K562 (cell line): ENCODE measurements around the gene ANKS1A. TPM values are rescaled to one million over a fixed set of nuclear protein-coding genes. Genes with fewer than 3 reads are reported as not detected.

Experiments
- ATAC-seq: fragments of 200-7000 bp; cut with Tn5 transposase; 3 replicates; pipeline ENCODE4 v1.9.1; 2020; ENCODE audit warnings: moderate library complexity
- BruUV-seq: library from RNA; stranded (reverse); fragments of 400-500 nt; replicated peaks from 2 replicates; lab custom pipeline; 2021; lab: Mats Ljungman, UMichigan
- CTCF ChIA-PET: fragments of 300-600 bp; formaldehyde crosslinking; extraction: SDS; loops from one replicate; lab custom pipeline; 2021; ENCODE audit warnings: low intra/inter-chr PET ratio; lab: Yijun Ruan, JAX
- POLR2A ChIA-PET: fragments of 300-600, 350-650 bp; sonication (Branson Sonifier 250); formaldehyde crosslinking; extraction: SDS; loops from one replicate; lab custom pipeline; 2021; ENCODE audit warnings: antibody characterized with exemption, inconsistent platforms; lab: Yijun Ruan, JAX
- DNase-seq, 4 experiments: peaks; one replicate each; pipeline versions ENCODE4 v3.0.0 to v3.0.0-alpha.2; 2011 to 2018; ENCODE audit warnings: low spot score in 3 of 4, mixed read lengths in 3 of 4; ENCODE audit errors: extremely low read depth in 1 of 4
- FAIRE-seq: peaks from 2 replicates; lab custom pipeline; 2011; peaks lifted over from hg19 to GRCh38; lab: Jason Lieb, UNC
- H2AFZ ChIP-seq: 2 replicates; pipeline ENCODE4 v1.6.0; 2011; ENCODE audit warnings: low read depth, low read length, control low read depth, inconsistent platforms
- H3K27ac ChIP-seq: fragments of 200-600 bp; 3 replicates; pipeline ENCODE4 v1.8.0; 2011; ENCODE audit warnings: low read depth, mild to moderate bottlenecking, control low read depth, inconsistent platforms, low read length, moderate library complexity, mixed read lengths; ENCODE audit errors: extremely low read depth
- H3K27me3 ChIP-seq, 2 experiments: fragments of 300-600 bp in 1 of 2; 2 replicates in 1 of 2; 3 replicates in 1 of 2; pipeline versions ENCODE4 v1.6.0 to v1.8.0; 2011; ENCODE audit warnings: inconsistent platforms in 2 of 2, low read length in 2 of 2, mild to moderate bottlenecking in 1 of 2, mixed read lengths in 1 of 2, moderate library complexity in 1 of 2; ENCODE audit not compliant: control insufficient read depth in 2 of 2, insufficient read depth in 2 of 2
- H3K36me3 ChIP-seq: fragments of 300-600 bp; 3 replicates; pipeline ENCODE4 v1.8.0; 2011; ENCODE audit warnings: mild to moderate bottlenecking, low read length, inconsistent platforms; ENCODE audit not compliant: control insufficient read depth, insufficient read depth
- H3K4me1 ChIP-seq, 2 experiments: fragments of 200-600 bp in 1 of 2; replicated peaks in 1 of 2; 2 replicates in 1 of 2; 3 replicates in 1 of 2; pipeline versions ENCODE4 v1.5.1 to v1.8.0; 2011; ENCODE audit warnings: inconsistent platforms in 2 of 2, low read length in 2 of 2, mild to moderate bottlenecking in 1 of 2, mixed read lengths in 1 of 2, moderate library complexity in 1 of 2; ENCODE audit not compliant: control insufficient read depth in 2 of 2, insufficient read depth in 2 of 2
- H3K4me2 ChIP-seq: 2 replicates; pipeline ENCODE4 v1.6.1; 2011; ENCODE audit warnings: low read length, control low read depth, inconsistent platforms, mixed read lengths; ENCODE audit not compliant: insufficient read depth
- H3K4me3 ChIP-seq: fragments of 200-600 bp; sonication (generic), shearing (Covaris generic); 2 replicates; pipeline ENCODE4 v1.5.1; 2016; ENCODE audit warnings: control low read depth, inconsistent platforms
- H3K79me2 ChIP-seq: fragments of 200-600 bp; 3 replicates; pipeline ENCODE4 v1.8.0; 2011; ENCODE audit warnings: low read length, inconsistent platforms; ENCODE audit not compliant: control insufficient read depth, insufficient read depth
- H3K9ac ChIP-seq, 2 experiments: 2 replicates each; pipeline versions ENCODE4 v1.6.0 to v1.6.1; 2011; ENCODE audit warnings: low read depth in 2 of 2, low read length in 2 of 2, control low read depth in 1 of 2, inconsistent platforms in 1 of 2, mild to moderate bottlenecking in 1 of 2, mixed read lengths in 1 of 2; ENCODE audit not compliant: insufficient read depth in 1 of 2
- H3K9me1 ChIP-seq: one replicate; pipeline ENCODE4 v1.6.0; 2011; ENCODE audit warnings: inconsistent platforms, mild to moderate bottlenecking, low read length, moderate library complexity; ENCODE audit not compliant: control insufficient read depth, insufficient read depth
- H3K9me3 ChIP-seq: replicated peaks from 2 replicates; pipeline ENCODE4 v1.5.1; 2011; ENCODE audit warnings: low read depth, low read length, inconsistent platforms; ENCODE audit not compliant: control insufficient read depth, insufficient read depth
- H4K20me1 ChIP-seq: replicated peaks from 2 replicates; pipeline ENCODE4 v1.6.1; 2011; ENCODE audit warnings: low read length, inconsistent platforms, mixed read lengths; ENCODE audit not compliant: control insufficient read depth, insufficient read depth
- CREBBP ChIP-seq: IDR thresholded peaks from one replicate; pipeline ENCODE4 v1.6.1; 2012; ENCODE audit warnings: low read depth, mild to moderate bottlenecking, control low read depth, inconsistent platforms, low read length
- DPF2 ChIP-seq: fragments of 450-650 bp; IDR thresholded peaks from 2 replicates; pipeline ENCODE4 v1.6.1; 2016
- KLF13 ChIP-seq: fragments of 450-650 bp; IDR thresholded peaks from 2 replicates; pipeline ENCODE4 v1.6.1; 2016; ENCODE audit warnings: missing genetic modification characterization, low read depth, mild to moderate bottlenecking, missing compliant biosample characterization, moderate library complexity, borderline replicate concordance
- ZNF146 ChIP-seq: IDR thresholded peaks from one replicate; pipeline ENCODE4 v1.6.1; 2018; ENCODE audit warnings: missing compliant biosample characterization; ENCODE audit not compliant: unreplicated experiment
- ZNF263 ChIP-seq: sonication (generic); formaldehyde crosslinking; IDR thresholded peaks from 2 replicates; pipeline ENCODE4 v1.8.0; 2022; ENCODE audit warnings: mild to moderate bottlenecking, missing genetic modification reagents, borderline replicate concordance
- WGBS: fragments of 100-300 bp; shearing (Covaris generic); methylation state at CpG from one replicate; pipeline ENCODE4 v1.1.6; 2016; ENCODE audit warnings: low coverage, mixed read lengths; ENCODE audit not compliant: insufficient coverage; ENCODE audit errors: missing lambda C conversion rate; 5-methylcytosine and 5-hydroxymethylcytosine counted together
- in situ Hi-C: fragments of 300-500 bp; cut with MboI; formaldehyde crosslinking; loops from 4 replicates; pipeline ENCODE4 v1.15.0; 2018; ENCODE audit warnings: inconsistent platforms, mixed read lengths
- intact Hi-C: fragments of 100-400 bp; cut with micrococcal nuclease; formaldehyde crosslinking; loops from 2 replicates; pipeline ENCODE4 v1.14.2; 2022
- polyA plus RNA-seq, 8 experiments: library from polyadenylated mRNA; depleted of rRNA in 4 of 8; stranded (reverse) in 5 of 8; unstranded in 3 of 8; fragments of >200 nt; fragmentation: Nextera tagmentation in 2 of 8; fragmentation: Illumina TruSeq in 1 of 8; extraction: Ambion mirVana in 2 of 8; extraction: Trizol in 1 of 8; gene quantifications; 2 replicates each; pipeline versions ENCODE4 v1.2.1 to v1.2.3, GENCODE V29; 2011 to 2014; ENCODE audit warnings: inconsistent platforms in 1 of 8, missing spikeins in 1 of 8
- total RNA-seq, 7 experiments: library from RNA; depleted of rRNA in 6 of 7; stranded (reverse); fragments of >200 nt in 6 of 7; fragmentation: Illumina TruSeq in 2 of 7; extraction: Trizol in 2 of 7; gene quantifications; 2 replicates each; pipeline versions ENCODE4 v1.2.1 to v1.2.3, GENCODE V29; 2011 to 2021; ENCODE audit warnings: low replicate concordance in 1 of 7
- TF ChIP-seq, protein P1 (sequence below), 3 experiments: fragments of 200-800 bp in 1 of 3; sonication (Bioruptor generic) in 1 of 3; sonication (generic) in 1 of 3; formaldehyde crosslinking in 1 of 3; IDR thresholded peaks; 2 replicates each; pipeline versions ENCODE4 v1.6.1 to v1.8.0; 2016 to 2022; ENCODE audit warnings: mild to moderate bottlenecking in 2 of 3, missing compliant biosample characterization in 2 of 3, missing genetic modification characterization in 2 of 3, missing genetic modification reagents in 1 of 3

The ANKS1A gene
- total and polyA plus RNA-seq, 9 of the 15 experiments (the other 6 are each of a cell fraction or from before 2014, with no cell fraction given): 1.1 to 13.8 (median 5.3) TPM

DNA sequence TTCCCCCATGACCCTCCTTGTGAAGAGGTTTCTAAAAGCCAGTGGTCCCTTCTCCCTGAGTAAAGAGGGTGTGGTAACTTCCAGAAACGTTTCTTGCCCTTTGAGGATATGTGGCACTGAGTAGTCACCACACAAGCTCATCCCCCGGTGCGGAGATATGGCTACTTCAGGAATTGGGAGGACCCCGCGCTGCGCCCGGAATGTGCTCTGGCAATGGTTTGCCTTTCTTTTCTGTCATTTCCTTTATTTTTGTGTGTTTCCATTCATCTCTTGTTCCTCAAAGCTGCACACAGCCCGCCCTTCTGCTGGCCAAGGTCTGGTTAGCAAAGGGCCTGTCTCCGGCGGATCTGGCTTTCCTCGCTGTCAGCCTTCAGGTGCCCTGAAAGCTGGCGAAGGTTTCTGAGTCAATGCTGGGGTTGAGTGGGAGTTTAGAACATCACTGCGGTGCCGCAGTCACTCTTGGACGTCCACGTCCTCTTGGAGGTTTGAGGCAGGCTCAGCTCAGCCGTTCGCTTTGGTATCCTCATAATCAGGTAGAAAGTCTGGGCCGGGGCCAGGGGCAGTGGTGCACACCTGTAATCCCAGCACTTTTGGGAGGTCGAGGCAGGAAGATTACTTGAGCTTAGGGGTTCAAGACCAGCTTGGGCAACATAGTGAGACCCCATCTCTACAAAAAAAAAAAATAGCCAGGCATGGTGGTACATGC is 184.9 kb downstream of the ANKS1A start:
- H3K27ac ChIP-seq: no peak overlapping the region
- no TSS peak for BruUV-seq

More for the DNA sequence above, 184.9 kb downstream of the ANKS1A start:
- in situ Hi-C loops: no loop called here
- FAIRE-seq (no peak), DNase-seq (no peak), ATAC-seq (no peak)
- Histone ChIP-seq H3K79me2 (no peaks in the 10 kb centered on the region), H3K9ac (no peak overlapping the region), H3K27me3 (no peaks in the 10 kb centered on the region), H2AFZ (no peak overlapping the region), H3K4me1 (peaks cover 0 to 7% of the 10 kb centered on the region in 2 experiments; a peak in 1 of 5 replicates), H3K4me3 (no peak overlapping the region), H3K4me2 (no peak overlapping the region), H3K9me1 (no peaks in the 10 kb centered on the region), H3K36me3 (no peaks in the 10 kb centered on the region), H3K9me3 (no peaks in the 10 kb centered on the region), H4K20me1 (no peaks in the 10 kb centered on the region; the same call in 1 of the 2 replicates)
- TF ChIP-seq ZNF263 (CRISPR knock-in tag): no peak
- TF ChIP-seq ZNF146 (CRISPR knock-in tag): no peak
- no peak for TF ChIP-seq CREBBP
- TF ChIP-seq, protein P1, sequence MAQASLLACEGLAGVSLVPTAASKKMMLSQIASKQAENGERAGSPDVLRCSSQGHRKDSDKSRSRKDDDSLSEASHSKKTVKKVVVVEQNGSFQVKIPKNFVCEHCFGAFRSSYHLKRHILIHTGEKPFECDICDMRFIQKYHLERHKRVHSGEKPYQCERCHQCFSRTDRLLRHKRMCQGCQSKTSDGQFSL (CRISPR knock-in tag; IDR thresholded peaks at IDR 0.05): no peak
- TF ChIP-seq, protein P1 (tag; IDR thresholded peaks at IDR 0.05): no peak
- no peak for TF ChIP-seq DPF2
- TF ChIP-seq KLF13 (tag): no peak
- intact Hi-C loops: no loop called here
- ChIA-PET CTCF (interaction anchor here (0.6 kb wide), 1 partner anchor 1639 kb away, joined by 3 read pairs; no protein-coding TSS in a partner anchor), POLR2A (interaction anchor here (0.7 kb wide), 3 partner anchors 18 to 1576 kb away, joined by 3 to 4 read pairs (median 4); no protein-coding TSS in a partner anchor)
- 69% methylated on average over 20 of the region's 20 CpGs for WGBS
